Panc1 (cell line): ENCODE data around the gene TMEM209.

Experiments used
- TF ChIP-seq, protein P1 (sequence below): fragments of 450-650 bp; IDR thresholded peaks from 2 replicates; pipeline ENCODE4 v1.5.1; 2017; ENCODE audit warnings: mild to moderate bottlenecking
- TF ChIP-seq, protein P2 (sequence below), 2 experiments: IDR thresholded peaks; 2 replicates each; pipeline ENCODE4 v1.6.1; 2011 to 2012; ENCODE audit warnings: low read depth in 2 of 2, control low read depth in 1 of 2, low read length in 1 of 2, mild to moderate bottlenecking in 1 of 2, moderate library complexity in 1 of 2; ENCODE audit not compliant: insufficient read depth in 1 of 2

DNA sequence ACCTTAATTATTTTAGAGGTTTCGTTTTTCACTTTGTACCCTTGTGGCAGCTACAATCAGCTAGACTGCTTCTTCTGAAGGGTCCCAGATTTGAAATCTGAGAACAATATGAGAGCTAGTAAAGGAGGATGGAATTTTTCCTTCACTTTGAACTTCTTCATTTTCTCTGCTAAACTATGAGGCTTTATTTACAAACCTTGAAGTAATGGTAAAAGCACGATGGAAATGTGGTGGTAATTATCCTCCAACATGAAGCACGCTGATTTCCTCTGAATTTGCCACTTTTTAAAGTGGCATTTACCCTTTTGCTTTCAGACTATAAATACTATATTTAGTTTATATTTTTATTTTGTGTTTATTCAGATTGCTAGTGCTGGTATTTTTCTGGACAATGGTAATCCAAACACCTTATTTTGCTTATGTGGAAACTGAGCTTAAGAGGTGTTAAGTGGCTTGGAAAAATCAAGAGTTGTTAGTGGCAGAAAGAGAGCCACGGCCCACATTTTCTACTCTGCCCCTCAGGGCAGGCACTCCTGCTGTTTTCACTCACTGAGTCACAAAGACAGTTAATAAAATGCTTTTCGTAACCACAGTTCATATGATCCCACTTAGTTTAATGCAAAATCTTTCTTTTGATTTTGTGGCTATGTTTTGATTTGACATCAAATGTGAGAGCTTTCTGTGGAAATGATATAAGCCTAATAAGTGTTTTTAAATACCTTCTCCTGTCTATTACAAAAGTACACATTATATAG, 5.2 kb upstream of the TMEM209 start:
- TF ChIP-seq, protein P1, sequence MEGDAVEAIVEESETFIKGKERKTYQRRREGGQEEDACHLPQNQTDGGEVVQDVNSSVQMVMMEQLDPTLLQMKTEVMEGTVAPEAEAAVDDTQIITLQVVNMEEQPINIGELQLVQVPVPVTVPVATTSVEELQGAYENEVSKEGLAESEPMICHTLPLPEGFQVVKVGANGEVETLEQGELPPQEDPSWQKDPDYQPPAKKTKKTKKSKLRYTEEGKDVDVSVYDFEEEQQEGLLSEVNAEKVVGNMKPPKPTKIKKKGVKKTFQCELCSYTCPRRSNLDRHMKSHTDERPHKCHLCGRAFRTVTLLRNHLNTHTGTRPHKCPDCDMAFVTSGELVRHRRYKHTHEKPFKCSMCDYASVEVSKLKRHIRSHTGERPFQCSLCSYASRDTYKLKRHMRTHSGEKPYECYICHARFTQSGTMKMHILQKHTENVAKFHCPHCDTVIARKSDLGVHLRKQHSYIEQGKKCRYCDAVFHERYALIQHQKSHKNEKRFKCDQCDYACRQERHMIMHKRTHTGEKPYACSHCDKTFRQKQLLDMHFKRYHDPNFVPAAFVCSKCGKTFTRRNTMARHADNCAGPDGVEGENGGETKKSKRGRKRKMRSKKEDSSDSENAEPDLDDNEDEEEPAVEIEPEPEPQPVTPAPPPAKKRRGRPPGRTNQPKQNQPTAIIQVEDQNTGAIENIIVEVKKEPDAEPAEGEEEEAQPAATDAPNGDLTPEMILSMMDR, result no peak
- TF ChIP-seq, protein P2, sequence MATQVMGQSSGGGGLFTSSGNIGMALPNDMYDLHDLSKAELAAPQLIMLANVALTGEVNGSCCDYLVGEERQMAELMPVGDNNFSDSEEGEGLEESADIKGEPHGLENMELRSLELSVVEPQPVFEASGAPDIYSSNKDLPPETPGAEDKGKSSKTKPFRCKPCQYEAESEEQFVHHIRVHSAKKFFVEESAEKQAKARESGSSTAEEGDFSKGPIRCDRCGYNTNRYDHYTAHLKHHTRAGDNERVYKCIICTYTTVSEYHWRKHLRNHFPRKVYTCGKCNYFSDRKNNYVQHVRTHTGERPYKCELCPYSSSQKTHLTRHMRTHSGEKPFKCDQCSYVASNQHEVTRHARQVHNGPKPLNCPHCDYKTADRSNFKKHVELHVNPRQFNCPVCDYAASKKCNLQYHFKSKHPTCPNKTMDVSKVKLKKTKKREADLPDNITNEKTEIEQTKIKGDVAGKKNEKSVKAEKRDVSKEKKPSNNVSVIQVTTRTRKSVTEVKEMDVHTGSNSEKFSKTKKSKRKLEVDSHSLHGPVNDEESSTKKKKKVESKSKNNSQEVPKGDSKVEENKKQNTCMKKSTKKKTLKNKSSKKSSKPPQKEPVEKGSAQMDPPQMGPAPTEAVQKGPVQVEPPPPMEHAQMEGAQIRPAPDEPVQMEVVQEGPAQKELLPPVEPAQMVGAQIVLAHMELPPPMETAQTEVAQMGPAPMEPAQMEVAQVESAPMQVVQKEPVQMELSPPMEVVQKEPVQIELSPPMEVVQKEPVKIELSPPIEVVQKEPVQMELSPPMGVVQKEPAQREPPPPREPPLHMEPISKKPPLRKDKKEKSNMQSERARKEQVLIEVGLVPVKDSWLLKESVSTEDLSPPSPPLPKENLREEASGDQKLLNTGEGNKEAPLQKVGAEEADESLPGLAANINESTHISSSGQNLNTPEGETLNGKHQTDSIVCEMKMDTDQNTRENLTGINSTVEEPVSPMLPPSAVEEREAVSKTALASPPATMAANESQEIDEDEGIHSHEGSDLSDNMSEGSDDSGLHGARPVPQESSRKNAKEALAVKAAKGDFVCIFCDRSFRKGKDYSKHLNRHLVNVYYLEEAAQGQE (IDR thresholded peaks at IDR 0.05; ENCODE audit: insufficient read depth in 1 of 2, low read depth in 2 of 2, low read length in 1 of 2), result no peak
